ENCODE results near the gene ABCB7. TPM values are rescaled to one million over a fixed set of nuclear protein-coding genes. Genes with fewer than 3 reads are reported as not detected.
"Not testable (repeated sequence)": the region's sequence is repeated elsewhere in the genome, so short reads cannot be mapped to it uniquely, and the experiment has no call there.

ABCB7 gene
- total and polyA plus RNA-seq, 2 of the 4 experiments (the other 2 are of a cell fraction): 9.3 to 15.8 TPM

GRCh38 chrX:75044142-75044541 lies 111.9 kb downstream of the ABCB7 start:
- CTCF ChIA-PET; H3K4me3 ChIP-seq (ENCODE audit: insufficient read depth, low read depth, low read length); H3K56ac ChIP-seq (ENCODE audit: extremely low read depth, insufficient read depth, low read length); intact Hi-C loops (cut with micrococcal nuclease); H3K9me3 ChIP-seq (ENCODE audit: control insufficient read depth, insufficient read depth, low read length); H3K4ac ChIP-seq (ENCODE audit: low read depth, low read length); H3K36me3 ChIP-seq (ENCODE audit: control insufficient read depth, insufficient read depth, low read length); H2BK15ac ChIP-seq (ENCODE audit: low read depth, low read length); DNase-seq; H2AFZ ChIP-seq (replicated peaks; ENCODE audit: low read length, poor library complexity); H2BK120ac ChIP-seq (ENCODE audit: low read depth, low read length); H3K79me1 ChIP-seq (ENCODE audit: low read depth in 1 of 2, low read length in 2 of 2); POLR2A ChIA-PET (ENCODE audit: unreplicated experiment); H3K4me2 ChIP-seq (ENCODE audit: low read depth, low read length); H2AK5ac ChIP-seq (ENCODE audit: low read depth, low read length); H3K23ac ChIP-seq (ENCODE audit: low read depth, low read length); H4K8ac ChIP-seq (ENCODE audit: low read depth in 2 of 2, low read length in 2 of 2); H3K4me1 ChIP-seq (ENCODE audit: control insufficient read depth, insufficient read depth, low read length); ATAC-seq (ENCODE audit: low read depth); in situ Hi-C loops (cut with MboI; ENCODE audit: low sequenced_read_pairs); H3K14ac ChIP-seq (replicated peaks; ENCODE audit: low read depth, low read length); dilution Hi-C loops (cut with HindIII; ENCODE audit: low sequenced_read_pairs, unreplicated experiment); H4K5ac ChIP-seq (ENCODE audit: low read depth, low read length); H3K27ac ChIP-seq (ENCODE audit: insufficient read depth, low read length); H3K9me1 ChIP-seq (ENCODE audit: insufficient read depth, low read length); H3K27me3 ChIP-seq (ENCODE audit: control insufficient read depth, insufficient read depth, low read length); H4K20me1 ChIP-seq (ENCODE audit: insufficient read depth, low read length); H2BK20ac ChIP-seq (ENCODE audit: low read depth, low read length); H2BK5ac ChIP-seq (ENCODE audit: low read depth, low read length, poor library complexity, severe bottlenecking); H4K91ac ChIP-seq (ENCODE audit: insufficient read depth, low read depth, low read length); H2AK9ac ChIP-seq (replicated peaks; ENCODE audit: low read depth, low read length, poor library complexity); H3K9ac ChIP-seq (ENCODE audit: low read depth, low read length); H3K18ac ChIP-seq (ENCODE audit: low read depth, low read length); BruUV-seq (replicated peaks): not testable (repeated sequence)
- no CpG with 5 or more reads among the region's 4 CpGs for WGBS, 2 experiments (ENCODE audit: extremely low coverage in 2 of 2, insufficient read length in 1 of 2)

Data from IMR-90 (cell line).